GM18502 (cell line): ENCODE results near the gene SASH1.

Experiments used
- ATAC-seq: cut with Tn5 transposase; IDR thresholded peaks from one replicate; pipeline ENCODE4 v1.9.1; 2021; ENCODE audit warnings: mild to moderate bottlenecking; ENCODE audit not compliant: unreplicated experiment, poor library complexity

Gene SASH1

GRCh38 chr6:148513145-148514071 lies 170.8 kb downstream of the SASH1 start:
- no peak for ATAC-seq

GRCh38 chr6:148514091-148514845 lies 171.6 kb downstream of the SASH1 start:
- no peak for ATAC-seq

- no peak for ATAC-seq
Measured at GRCh38 chr6:148516217-148516616, 173.6 kb downstream of the SASH1 start.

GRCh38 chr6:148516617-148517016 lies 174.0 kb downstream of the SASH1 start:
- ATAC-seq, result no peak

- ATAC-seq, result no peak
Measured at GRCh38 chr6:148517470-148517869, 174.8 kb downstream of the SASH1 start.

GRCh38 chr6:148518511-148519156 lies 176.0 kb downstream of the SASH1 start:
- no peak for ATAC-seq

- ATAC-seq, result peak; percentile 98
Measured at GRCh38 chr6:148520109-148520841, 177.6 kb downstream of the SASH1 start.

GRCh38 chr6:148521158-148521557 lies 178.5 kb downstream of the SASH1 start:
- no peak for ATAC-seq

- ATAC-seq, result no peak
Measured at GRCh38 chr6:148521586-148521985, 178.9 kb downstream of the SASH1 start.

GRCh38 chr6:148523048-148523447 lies 180.4 kb downstream of the SASH1 start:
- ATAC-seq, result no peak

- no peak for ATAC-seq
Measured at GRCh38 chr6:148523551-148523950, 180.9 kb downstream of the SASH1 start.

GRCh38 chr6:148524471-148524882 lies 181.8 kb downstream of the SASH1 start:
- no peak for ATAC-seq

- ATAC-seq, result no peak
Measured at GRCh38 chr6:148524976-148525375, 182.3 kb downstream of the SASH1 start.

- ATAC-seq, result no peak
Measured at GRCh38 chr6:148525453-148525852, 182.8 kb downstream of the SASH1 start.

GRCh38 chr6:148526145-148526544 lies 183.5 kb downstream of the SASH1 start:
- ATAC-seq, result no peak

GRCh38 chr6:148528292-148528691 lies 185.7 kb downstream of the SASH1 start:
- ATAC-seq, result no peak

GRCh38 chr6:148529010-148529409 lies 186.4 kb downstream of the SASH1 start:
- no peak for ATAC-seq

GRCh38 chr6:148530394-148530953 lies 187.8 kb downstream of the SASH1 start:
- ATAC-seq, result peak; percentile 88

- ATAC-seq, result no peak
Measured at GRCh38 chr6:148530976-148531375, 188.3 kb downstream of the SASH1 start.

- ATAC-seq, result no peak
Measured at GRCh38 chr6:148532698-148533097, 190.1 kb downstream of the SASH1 start.
